Activated naive CD8-positive, alpha-beta T cell treated with anti-CD3 and anti-CD28 coated beads for 36 hours (primary cell): Measurements from ENCODE around the gene ANKRD35. TPM values are rescaled to one million over a fixed set of nuclear protein-coding genes. Genes with fewer than 3 reads are reported as not detected.
"Not testable (repeated sequence)": the region's sequence is repeated elsewhere in the genome, so short reads cannot be mapped to it uniquely, and the experiment has no call there.

Source experiments
- DNase-seq: peaks from one replicate; pipeline ENCODE4 v3.0.0; 2021
- H3K27ac Mint-ChIP-seq: one replicate; pipeline ENCODE4 v1.8.0; 2022; ENCODE audit warnings: mild to moderate bottlenecking, moderate library complexity, mixed read lengths
- H3K27me3 Mint-ChIP-seq: one replicate; pipeline ENCODE4 v1.8.0; 2022; ENCODE audit warnings: mild to moderate bottlenecking, mixed read lengths
- H3K36me3 Mint-ChIP-seq: one replicate; pipeline ENCODE4 v1.8.0; 2021; ENCODE audit warnings: mild to moderate bottlenecking, mixed read lengths
- H3K4me1 Mint-ChIP-seq: one replicate; pipeline ENCODE4 v1.8.0; 2021; ENCODE audit warnings: mixed read lengths
- H3K4me3 Mint-ChIP-seq: one replicate; pipeline ENCODE4 v1.8.0; 2022; ENCODE audit warnings: mild to moderate bottlenecking, moderate library complexity, mixed read lengths
- H3K9me3 Mint-ChIP-seq: one replicate; pipeline ENCODE4 v1.8.0; 2022; ENCODE audit warnings: mixed read lengths
- total RNA-seq, 2 experiments: library from RNA; stranded (reverse); gene quantifications; one replicate each; pipeline ENCODE4 v1.2.3, GENCODE V29; 2021

Gene ANKRD35
- under 1 TPM; 0.58 to 0.64 TPM for total RNA-seq

GRCh38 chr1:145885738-145886287, at the start of gene ANKRD35:
ANKRD35 (minus strand) TSS chr1:145885866; CDS start chr1:145885758, 108 bp downstream.
- DNase-seq, result peak; percentile 88
- Mint-ChIP-seq H3K27ac (no peak within 1 kb of the TSS), H3K9me3 (no peaks in the 10 kb centered on the region), H3K36me3 (no peaks in the 10 kb centered on the region), H3K27me3 (peaks cover 26% of the 10 kb centered on the region), H3K4me3 (peak within 1 kb of the TSS; percentile 80), H3K4me1 (peaks cover 14% of the 10 kb centered on the region)

DNA sequence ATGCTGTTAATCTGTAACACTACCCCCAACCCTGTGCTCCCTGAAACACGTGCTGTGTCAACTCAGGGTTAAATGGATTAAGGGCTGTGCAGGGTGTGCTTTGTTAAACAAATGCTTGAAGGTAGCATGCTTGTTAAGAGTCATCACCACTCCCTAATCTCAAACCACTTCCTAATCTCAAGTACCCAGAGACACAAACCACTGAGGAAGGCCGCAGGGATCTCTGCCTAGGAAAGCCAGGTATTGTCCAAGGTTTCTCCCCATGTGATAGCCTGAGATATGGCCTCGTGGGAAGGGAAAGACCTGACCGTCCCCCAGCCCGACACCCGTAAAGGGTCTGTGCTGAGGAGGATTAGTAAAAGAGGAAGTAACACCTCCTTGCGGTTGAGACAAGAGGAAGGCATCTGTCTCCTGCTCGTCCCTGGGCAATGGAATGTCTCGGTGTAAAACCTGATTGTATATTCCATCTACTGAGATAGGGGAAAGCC, 46.9 kb upstream of the ANKRD35 start:
- Mint-ChIP-seq H3K4me1 (peaks cover 20% of the 10 kb centered on the region), H3K27ac (peak overlapping the region; percentile 91), H3K36me3 (peaks cover 21% of the 10 kb centered on the region), H3K4me3 (peak overlapping the region; percentile 42)
- H3K9me3 Mint-ChIP-seq, H3K27me3 Mint-ChIP-seq: not testable (repeated sequence)
- peak; percentile 9 for DNase-seq

GRCh38 chr1:145927916-145928643, 42.4 kb upstream of the ANKRD35 start:
- Mint-ChIP-seq H3K9me3 (no peaks in the 10 kb centered on the region), H3K27ac (no peak overlapping the region), H3K27me3 (no peaks in the 10 kb centered on the region), H3K36me3 (peaks cover 17% of the 10 kb centered on the region), H3K4me1 (peaks cover 29% of the 10 kb centered on the region), H3K4me3 (no peak overlapping the region)
- DNase-seq, result no peak

GRCh38 chr1:145927063-145927886, 41.6 kb upstream of the ANKRD35 start, which contains the start of gene RBM8A:
RBM8A (minus strand) TSS chr1:145927484; CDS start chr1:145927426, 58 bp downstream.
- Mint-ChIP-seq H3K27me3 (no peaks in the 10 kb centered on the region), H3K4me1 (peaks cover 25% of the 10 kb centered on the region), H3K36me3 (peaks cover 20% of the 10 kb centered on the region), H3K27ac (no peak within 1 kb of the TSS), H3K4me3 (no peak within 1 kb of the TSS), H3K9me3 (no peaks in the 10 kb centered on the region)
- DNase-seq, result peak; percentile 91

GRCh38 chr1:145926686-145927062, 41.0 kb upstream of the ANKRD35 start:
- no peak overlapping the region for H3K27ac Mint-ChIP-seq

GRCh38 chr1:145922266-145922665, 36.6 kb upstream of the ANKRD35 start:
- H3K9me3 Mint-ChIP-seq, result no peaks in the 10 kb centered on the region
- H3K36me3 Mint-ChIP-seq, result peaks cover 24% of the 10 kb centered on the region
- no peak overlapping the region for H3K4me3 Mint-ChIP-seq
- DNase-seq, result no peak
- peaks cover 43% of the 10 kb centered on the region for H3K4me1 Mint-ChIP-seq
- peak overlapping the region; percentile 65 for H3K27ac Mint-ChIP-seq
- no peaks in the 10 kb centered on the region for H3K27me3 Mint-ChIP-seq

More at GRCh38 chr1:145926686-145927062, 41.0 kb upstream of the ANKRD35 start:
- Mint-ChIP-seq H3K9me3 (no peaks in the 10 kb centered on the region), H3K4me3 (no peak overlapping the region), H3K36me3 (peaks cover 19% of the 10 kb centered on the region), H3K4me1 (peaks cover 23% of the 10 kb centered on the region), H3K27me3 (no peaks in the 10 kb centered on the region)
- DNase-seq, result peak; percentile 61

GRCh38 chr1:145920297-145920696, 34.6 kb upstream of the ANKRD35 start:
- peak overlapping the region; percentile 96 for H3K4me3 Mint-ChIP-seq
- peaks cover 35% of the 10 kb centered on the region for H3K36me3 Mint-ChIP-seq
- not testable (repeated sequence) for H3K27me3 Mint-ChIP-seq, H3K9me3 Mint-ChIP-seq, DNase-seq
- H3K27ac Mint-ChIP-seq, result peak overlapping the region; percentile 66
- peaks cover 46% of the 10 kb centered on the region for H3K4me1 Mint-ChIP-seq

GRCh38 chr1:145918992-145919939, 33.6 kb upstream of the ANKRD35 start:
- Mint-ChIP-seq H3K4me1 (peaks cover 49% of the 10 kb centered on the region), H3K9me3 (no peaks in the 10 kb centered on the region), H3K27ac (peak overlapping the region; percentile 95), H3K36me3 (peaks cover 34% of the 10 kb centered on the region), H3K27me3 (no peaks in the 10 kb centered on the region), H3K4me3 (peak overlapping the region; percentile 96)
- DNase-seq, result peak; percentile 24

GRCh38 chr1:145918144-145918991, 32.7 kb upstream of the ANKRD35 start, which contains the start of gene PEX11B:
PEX11B (minus strand) TSS chr1:145918717; CDS start chr1:145918688, 29 bp downstream.
- Mint-ChIP-seq H3K4me1 (peaks cover 47% of the 10 kb centered on the region), H3K4me3 (peak within 1 kb of the TSS; percentile 96), H3K36me3 (peaks cover 37% of the 10 kb centered on the region), H3K9me3 (no peaks in the 10 kb centered on the region), H3K27me3 (no peaks in the 10 kb centered on the region), H3K27ac (peak within 1 kb of the TSS; percentile 95)
- DNase-seq, result peak; percentile 90

- H3K4me3 Mint-ChIP-seq, result peak overlapping the region; percentile 96
- no peaks in the 10 kb centered on the region for H3K27me3 Mint-ChIP-seq
- no peak for DNase-seq
- H3K27ac Mint-ChIP-seq, result peak overlapping the region; percentile 95
- no peaks in the 10 kb centered on the region for H3K9me3 Mint-ChIP-seq
- peaks cover 33% of the 10 kb centered on the region for H3K36me3 Mint-ChIP-seq
- H3K4me1 Mint-ChIP-seq, result peaks cover 42% of the 10 kb centered on the region
Observed at GRCh38 chr1:145917595-145917994, 31.9 kb upstream of the ANKRD35 start.

- peaks cover 40% of the 10 kb centered on the region for H3K4me1 Mint-ChIP-seq
- peak overlapping the region; percentile 77 for H3K4me3 Mint-ChIP-seq
- no peaks in the 10 kb centered on the region for H3K9me3 Mint-ChIP-seq
- peak overlapping the region; percentile 74 for H3K27ac Mint-ChIP-seq
- H3K27me3 Mint-ChIP-seq, result no peaks in the 10 kb centered on the region
- H3K36me3 Mint-ChIP-seq, result peaks cover 35% of the 10 kb centered on the region
- no peak for DNase-seq
Observed at GRCh38 chr1:145916745-145917144, 31.1 kb upstream of the ANKRD35 start.

- Mint-ChIP-seq H3K4me3 (no peak overlapping the region), H3K36me3 (peaks cover 28% of the 10 kb centered on the region), H3K4me1 (peaks cover 17% of the 10 kb centered on the region), H3K27ac (peak overlapping the region; percentile 18), H3K9me3 (no peaks in the 10 kb centered on the region), H3K27me3 (no peaks in the 10 kb centered on the region)
- DNase-seq, result no peak
Observed at GRCh38 chr1:145912128-145912641, 26.5 kb upstream of the ANKRD35 start.

- H3K4me3 Mint-ChIP-seq, result no peak overlapping the region
- no peaks in the 10 kb centered on the region for H3K27me3 Mint-ChIP-seq
- H3K27ac Mint-ChIP-seq, result no peak overlapping the region
- no peak for DNase-seq
- H3K36me3 Mint-ChIP-seq, result peaks cover 13% of the 10 kb centered on the region
- peaks cover 3% of the 10 kb centered on the region for H3K4me1 Mint-ChIP-seq
- no peaks in the 10 kb centered on the region for H3K9me3 Mint-ChIP-seq
Observed at GRCh38 chr1:145908653-145909052, 23.0 kb upstream of the ANKRD35 start.
